A673 (cell line): ENCODE data around the gene TPH2. TPM values are rescaled to one million over a fixed set of nuclear protein-coding genes. Genes with fewer than 3 reads are reported as not detected.

Source experiments
- BruUV-seq: library from RNA; stranded (reverse); fragments of 400-500 nt; replicated peaks from 2 replicates; lab custom pipeline; 2021; lab: Mats Ljungman, UMichigan
- CTCF ChIA-PET: fragments of 300-600 bp; sonication (Branson Sonifier 250); formaldehyde crosslinking; loops from one replicate; lab custom pipeline; 2022; ENCODE audit warnings: antibody characterized with exemption; lab: Charles Lee
- POLR2A ChIA-PET: fragments of 300-600 bp; sonication (Branson Sonifier 250); formaldehyde crosslinking; loops from one replicate; lab custom pipeline; 2022; ENCODE audit warnings: antibody characterized with exemption; ENCODE audit not compliant: low non-redundant PET; lab: Charles Lee
- DNase-seq: peaks from one replicate; pipeline ENCODE4 v3.0.0-alpha.2; 2015; ENCODE audit warnings: low spot score
- H3K27ac ChIP-seq: fragments of 200-600 bp; sonication (generic); 2 replicates; pipeline ENCODE4 v1.5.1; 2016; ENCODE audit warnings: mixed run types, low read depth, mild to moderate bottlenecking, mixed read lengths, antibody characterized with exemption, low read length; ENCODE audit not compliant: poor library complexity, severe bottlenecking
- H3K27me3 ChIP-seq: fragments of 200-600 bp; sonication (generic); replicated peaks from 2 replicates; pipeline ENCODE4 v1.6.1; 2017; ENCODE audit warnings: mixed run types, low read depth, mild to moderate bottlenecking, mixed read lengths, antibody characterized with exemption, low read length; ENCODE audit not compliant: insufficient read depth, poor library complexity
- H3K36me3 ChIP-seq: fragments of 200-600 bp; sonication (generic); 2 replicates; pipeline ENCODE4 v1.6.1; 2016; ENCODE audit warnings: mixed run types, mild to moderate bottlenecking, mixed read lengths, antibody characterized with exemption, low read length; ENCODE audit not compliant: insufficient read depth, poor library complexity, severe bottlenecking
- H3K4me1 ChIP-seq: fragments of 200-600 bp; sonication (generic); 2 replicates; pipeline ENCODE4 v1.6.1; 2017; ENCODE audit warnings: mixed run types, mild to moderate bottlenecking, mixed read lengths, antibody characterized with exemption, low read length; ENCODE audit not compliant: insufficient read depth, poor library complexity, severe bottlenecking
- H3K4me3 ChIP-seq: fragments of 200-600 bp; sonication (generic); 2 replicates; pipeline ENCODE4 v1.5.1; 2016; ENCODE audit warnings: low read depth, mixed run types, mild to moderate bottlenecking, mixed read lengths, low read length; ENCODE audit not compliant: poor library complexity, severe bottlenecking
- H3K9me3 ChIP-seq: fragments of 200-600 bp; sonication (generic); 2 replicates; pipeline ENCODE4 v1.6.1; 2016; ENCODE audit warnings: mixed run types, low read depth, mild to moderate bottlenecking, mixed read lengths, antibody characterized with exemption, low read length; ENCODE audit not compliant: poor library complexity, severe bottlenecking
- EZH2 ChIP-seq: fragments of 200-600 bp; sonication (generic); IDR thresholded peaks from 2 replicates; pipeline ENCODE4 v1.6.1; 2017; ENCODE audit warnings: borderline replicate concordance, low read depth, mild to moderate bottlenecking, mixed read lengths, antibody characterized with exemption, low read length; ENCODE audit not compliant: poor library complexity, severe bottlenecking
- intact Hi-C: fragments of 100-400 bp; cut with micrococcal nuclease; formaldehyde crosslinking; loops from one replicate; pipeline ENCODE4 v1.10.0; 2022; ENCODE audit not compliant: unreplicated experiment
- total RNA-seq: library from RNA; stranded (reverse); gene quantifications from 2 replicates; pipeline ENCODE4 v1.2.3, GENCODE V29; 2021
- TF ChIP-seq, protein P1 (sequence below): fragments of 300-800, 200-600 bp; sonication (generic); conservative IDR thresholded peaks from 2 replicates; pipeline ENCODE4 v1.5.1; 2017; ENCODE audit warnings: low read depth, mild to moderate bottlenecking, antibody characterized with exemption, low read length, moderate library complexity, mixed read lengths

The TPH2 gene
- total RNA-seq, 1 experiment from 2014 or later: 0.82 TPM

- CTCF ChIA-PET: no interaction called here
- Histone ChIP-seq H3K36me3 (no peaks in the 10 kb centered on the region), H3K4me3 (no peak overlapping the region), H3K9me3 (no peaks in the 10 kb centered on the region), H3K27ac (no peak overlapping the region), H3K4me1 (no peaks in the 10 kb centered on the region), H3K27me3 (no peaks in the 10 kb centered on the region)
- POLR2A ChIA-PET: no interaction called here
- TF ChIP-seq EZH2: no peak
- TF ChIP-seq, protein P1, sequence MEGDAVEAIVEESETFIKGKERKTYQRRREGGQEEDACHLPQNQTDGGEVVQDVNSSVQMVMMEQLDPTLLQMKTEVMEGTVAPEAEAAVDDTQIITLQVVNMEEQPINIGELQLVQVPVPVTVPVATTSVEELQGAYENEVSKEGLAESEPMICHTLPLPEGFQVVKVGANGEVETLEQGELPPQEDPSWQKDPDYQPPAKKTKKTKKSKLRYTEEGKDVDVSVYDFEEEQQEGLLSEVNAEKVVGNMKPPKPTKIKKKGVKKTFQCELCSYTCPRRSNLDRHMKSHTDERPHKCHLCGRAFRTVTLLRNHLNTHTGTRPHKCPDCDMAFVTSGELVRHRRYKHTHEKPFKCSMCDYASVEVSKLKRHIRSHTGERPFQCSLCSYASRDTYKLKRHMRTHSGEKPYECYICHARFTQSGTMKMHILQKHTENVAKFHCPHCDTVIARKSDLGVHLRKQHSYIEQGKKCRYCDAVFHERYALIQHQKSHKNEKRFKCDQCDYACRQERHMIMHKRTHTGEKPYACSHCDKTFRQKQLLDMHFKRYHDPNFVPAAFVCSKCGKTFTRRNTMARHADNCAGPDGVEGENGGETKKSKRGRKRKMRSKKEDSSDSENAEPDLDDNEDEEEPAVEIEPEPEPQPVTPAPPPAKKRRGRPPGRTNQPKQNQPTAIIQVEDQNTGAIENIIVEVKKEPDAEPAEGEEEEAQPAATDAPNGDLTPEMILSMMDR: no peak
- DNase-seq: no peak
- BruUV-seq: no TSS peak
- intact Hi-C loops: no loop called here
Observed at GRCh38 chr12:72054511-72054910, 115.9 kb downstream of the TPH2 start.

DNA sequence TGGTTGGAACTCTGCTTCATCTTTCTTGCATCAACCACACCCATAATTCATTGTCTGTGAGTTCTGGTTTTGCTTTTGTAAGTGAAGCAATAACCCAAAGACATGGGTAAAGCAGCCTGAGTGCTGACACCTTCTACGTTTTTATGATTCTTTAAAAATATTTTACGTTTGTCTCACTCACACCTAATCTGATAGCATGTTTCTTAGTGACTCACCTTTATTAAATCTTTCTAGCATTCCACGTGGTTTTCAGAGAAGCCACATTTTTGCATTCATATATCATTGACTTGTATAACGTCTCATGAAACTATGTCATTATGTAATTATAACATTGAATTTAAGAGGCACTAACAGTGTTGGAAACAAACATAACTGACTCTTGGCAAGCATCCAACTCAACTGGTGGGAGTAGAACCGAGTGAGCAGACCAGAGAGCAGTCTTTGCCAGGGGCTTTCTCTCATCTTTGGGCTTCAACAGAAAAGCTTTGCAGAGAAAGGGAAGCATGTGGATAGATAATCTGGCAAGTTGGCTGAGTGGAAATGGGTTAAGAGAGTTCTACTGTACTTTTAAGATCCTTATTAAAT is 118.8 kb downstream of the TPH2 start:
- CTCF ChIA-PET: no interaction called here

DNA sequence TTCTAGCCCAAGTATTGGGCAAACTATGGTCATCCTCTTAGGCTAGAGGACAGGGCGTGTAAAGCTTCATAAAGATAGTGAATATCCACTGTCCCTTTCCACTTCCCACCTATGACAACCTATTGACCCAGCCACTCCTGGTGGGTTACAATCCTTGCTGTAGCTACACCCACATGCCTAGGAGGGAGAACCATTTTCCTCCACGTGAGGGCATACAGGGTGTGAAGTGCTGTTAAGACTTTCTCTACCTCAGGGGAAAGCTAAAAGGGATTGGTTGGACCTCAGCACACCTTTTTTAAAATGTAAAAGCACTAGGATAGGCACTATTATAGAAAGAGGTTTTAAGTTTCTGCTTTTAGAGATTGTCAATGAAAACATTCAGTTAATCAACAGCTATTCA is 124.4 kb downstream of the TPH2 start:
- intact Hi-C loops: no loop called here
- H3K36me3 ChIP-seq: no peaks in the 10 kb centered on the region
- ChIA-PET POLR2A (no interaction called here), CTCF (no interaction called here)
- no peak overlapping the region for H3K27ac ChIP-seq
- no peaks in the 10 kb centered on the region for H3K27me3 ChIP-seq
- TF ChIP-seq EZH2: no peak
- TF ChIP-seq, protein P1: no peak
- H3K9me3 ChIP-seq: no peaks in the 10 kb centered on the region
- no peak for DNase-seq
- no TSS peak for BruUV-seq
- no peak overlapping the region for H3K4me3 ChIP-seq
- H3K4me1 ChIP-seq: no peaks in the 10 kb centered on the region

More for the DNA sequence above, 118.8 kb downstream of the TPH2 start:
- Histone ChIP-seq H3K27me3 (no peaks in the 10 kb centered on the region), H3K9me3 (no peaks in the 10 kb centered on the region), H3K4me3 (no peak overlapping the region), H3K36me3 (no peaks in the 10 kb centered on the region), H3K4me1 (no peaks in the 10 kb centered on the region), H3K27ac (no peak overlapping the region)
- DNase-seq: peak; percentile 39
- TF ChIP-seq, protein P1: no peak
- TF ChIP-seq EZH2: no peak
- intact Hi-C loops: no loop called here
- POLR2A ChIA-PET: no interaction called here
- no TSS peak for BruUV-seq
